Measurements from ENCODE around the gene FTO.

FTO gene

DNA sequence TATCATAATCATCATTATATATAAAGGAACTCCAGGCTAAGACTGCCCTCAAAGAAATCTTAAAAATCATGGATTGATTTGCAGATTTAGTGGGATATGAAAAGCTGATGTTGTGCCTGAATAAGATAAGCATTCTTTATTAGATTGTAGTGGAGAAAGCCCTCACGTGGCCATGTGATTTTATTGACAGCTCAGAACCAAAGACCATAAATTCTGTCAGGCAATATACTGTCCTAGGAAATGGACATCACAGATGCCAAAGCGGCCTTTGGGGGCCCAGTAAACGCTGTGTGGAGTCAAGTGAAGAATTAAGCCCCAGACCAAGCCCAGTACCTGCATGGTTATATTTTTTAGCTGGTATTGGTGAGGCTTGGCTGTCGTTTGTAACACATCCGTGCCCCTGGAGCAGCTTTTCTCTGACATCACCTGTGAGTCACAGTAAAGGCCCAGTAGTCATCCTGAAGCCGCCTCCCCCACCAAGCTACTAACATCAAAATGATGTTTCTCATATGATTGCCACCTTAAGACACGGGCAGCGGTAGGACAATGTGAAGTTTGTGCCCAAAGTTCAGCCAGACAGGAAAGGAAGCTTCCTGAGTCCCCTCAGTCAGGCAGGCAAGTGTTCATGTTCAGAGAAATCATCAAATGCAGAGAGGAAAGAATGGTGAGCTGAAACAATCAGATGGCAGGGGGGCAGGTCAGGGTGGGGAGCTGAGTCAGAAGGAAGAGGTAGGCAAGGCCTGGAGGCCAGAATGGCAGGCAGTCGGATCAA is 373.3 kb downstream of the FTO start:
- DNase-seq (ENCODE audit: low read depth in 2 of 2) = no peak

DNA sequence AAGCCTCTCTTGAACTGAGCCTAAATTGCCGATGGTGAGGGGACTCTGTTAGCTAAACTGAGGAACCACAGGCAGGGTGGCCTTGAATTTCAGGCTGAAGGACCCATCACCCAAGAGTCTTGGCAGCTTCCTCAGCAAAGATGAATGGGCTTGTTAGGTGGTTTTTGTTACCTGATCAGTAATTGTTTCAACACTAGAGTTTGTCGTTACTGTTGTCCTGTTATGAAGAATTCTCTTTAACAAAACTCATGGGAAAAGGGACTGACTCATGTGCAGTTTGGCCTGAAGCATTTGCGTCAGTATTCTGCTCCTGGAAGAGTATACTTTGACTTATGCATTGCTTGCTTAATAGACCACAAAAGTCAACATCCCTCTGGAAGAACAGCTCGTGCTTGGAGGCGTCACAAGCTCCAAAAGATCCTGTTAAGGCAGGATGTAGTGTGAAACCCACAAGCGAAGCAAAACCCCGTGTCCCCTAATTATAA is 376.6 kb downstream of the FTO start:
- peak; percentile 24 to 36 for DNase-seq (ENCODE audit: low read depth in 2 of 2)

DNA sequence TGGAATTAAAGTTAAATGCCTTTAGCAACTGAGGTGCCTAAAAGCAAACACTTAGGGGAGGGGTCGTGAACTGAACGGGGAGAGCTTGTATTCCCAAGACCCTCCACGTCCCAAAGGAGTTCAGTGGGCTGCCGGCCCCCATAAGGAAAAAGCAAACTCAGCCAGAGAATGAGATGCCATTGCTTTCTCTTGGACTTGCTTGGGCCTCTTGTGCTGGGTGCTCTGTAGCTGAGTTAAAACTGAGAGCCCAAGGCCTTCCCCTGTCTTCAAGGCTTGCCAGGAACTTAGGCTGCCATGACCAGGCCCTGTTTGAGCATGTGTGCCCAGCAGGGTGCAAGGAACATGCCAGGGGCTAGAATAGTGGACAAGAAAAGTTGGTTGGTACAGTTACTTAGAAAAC is 382.8 kb downstream of the FTO start:
- no peak for DNase-seq (ENCODE audit: low read depth in 2 of 2)

DNA sequence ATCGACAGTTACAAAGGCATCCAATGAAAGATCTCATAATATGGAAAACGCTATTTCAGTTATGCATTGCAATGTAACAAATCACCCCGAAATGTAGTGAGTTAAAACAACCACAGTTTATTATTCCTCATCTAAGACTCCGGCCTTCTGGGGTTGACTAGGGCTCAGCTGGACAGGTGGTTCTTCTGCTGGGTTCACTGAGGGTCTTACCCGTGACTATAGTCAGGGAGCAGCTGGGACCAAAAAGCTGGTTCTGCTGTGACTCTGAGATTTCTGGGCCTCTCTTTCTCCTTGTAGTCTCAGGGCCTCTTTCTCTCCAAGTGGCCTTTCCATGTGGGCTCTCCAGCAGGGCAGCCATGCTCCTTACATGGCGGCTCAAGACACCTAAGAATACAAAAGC is 386.6 kb downstream of the FTO start:
- no peak for DNase-seq (ENCODE audit: low read depth in 2 of 2)

DNA sequence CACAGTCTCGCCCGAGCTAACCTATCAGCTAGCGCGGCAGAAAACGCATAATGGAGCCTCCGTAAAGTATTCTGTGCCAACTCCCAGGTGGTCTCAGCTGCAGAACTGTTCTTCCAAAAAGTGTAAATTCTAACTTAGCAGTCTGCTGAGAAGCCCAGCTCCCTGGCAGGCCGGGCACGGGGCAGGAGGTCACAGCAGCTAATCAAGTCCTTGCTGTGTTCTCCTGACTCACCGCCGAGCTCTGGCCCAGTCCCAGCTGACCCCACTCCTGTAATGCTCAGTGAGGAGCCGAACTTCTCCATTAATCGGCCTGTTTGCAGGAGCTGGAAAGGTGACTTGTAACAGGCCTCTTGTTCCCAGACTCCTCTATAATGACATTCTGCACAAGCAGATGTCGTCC is 389.3 kb downstream of the FTO start:
- DNase-seq (ENCODE audit: low read depth in 2 of 2) = no peak

DNA sequence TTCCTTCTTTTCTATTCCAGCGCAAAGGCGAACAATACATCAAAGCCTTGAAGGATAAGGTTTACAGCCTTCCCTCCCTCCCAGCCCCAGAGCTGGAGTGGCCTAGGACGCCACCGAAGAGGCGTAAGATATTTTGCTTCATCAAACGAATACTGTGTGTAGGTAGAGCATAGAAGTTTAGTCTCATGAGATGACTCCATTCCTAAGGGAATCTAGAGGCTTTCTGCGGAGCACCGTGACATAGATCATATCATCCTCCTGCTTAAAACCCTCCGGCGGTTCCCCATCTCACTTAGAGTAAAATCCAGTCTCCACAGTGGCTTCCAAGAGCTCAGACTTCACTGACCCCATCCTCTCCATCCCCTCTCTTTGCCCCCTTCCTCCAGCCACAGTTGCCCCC is 390.7 kb downstream of the FTO start:
- DNase-seq (ENCODE audit: low read depth in 2 of 2) = no peak

DNA sequence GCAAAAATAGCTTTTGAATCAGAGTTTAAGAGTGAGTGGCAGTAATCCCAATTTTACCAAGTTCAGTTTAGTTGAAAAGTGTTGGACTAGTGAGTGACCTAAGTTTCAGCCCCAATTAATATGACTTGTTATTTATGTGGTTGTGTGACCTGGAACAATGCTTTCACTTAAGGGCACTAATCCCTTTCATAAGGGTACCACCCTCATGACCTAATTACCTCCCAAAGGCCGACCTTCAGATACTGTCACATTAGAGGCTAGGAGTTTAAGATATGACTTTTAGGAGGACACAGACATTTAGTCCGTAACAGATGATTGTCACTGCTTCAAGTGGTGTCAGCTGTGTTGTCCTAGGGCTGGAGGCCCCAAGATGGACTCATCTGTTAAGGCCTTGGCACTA is 392.7 kb downstream of the FTO start:
- DNase-seq (ENCODE audit: low read depth in 2 of 2) = no peak

DNA sequence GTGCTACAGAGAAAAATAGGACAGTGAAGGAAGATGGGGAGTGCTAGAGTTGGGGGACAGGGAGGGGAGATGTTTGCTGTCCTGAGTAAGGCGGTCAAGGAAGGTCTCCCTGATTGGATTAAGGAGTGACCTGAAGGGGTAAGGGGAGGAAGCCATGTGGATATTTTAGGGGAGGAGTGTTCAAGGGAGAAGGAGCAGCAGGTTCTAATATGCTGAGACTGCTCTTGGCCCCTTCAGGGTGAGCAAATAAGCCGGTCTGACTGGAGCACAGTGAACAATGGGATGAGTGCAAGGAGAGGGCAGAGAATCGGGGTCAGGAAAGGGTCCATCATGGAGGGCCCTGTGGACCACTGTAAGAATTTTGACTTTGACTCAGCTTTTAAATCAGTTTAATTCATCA is 393.8 kb downstream of the FTO start:
- no peak for DNase-seq (ENCODE audit: low read depth in 2 of 2)

DNA sequence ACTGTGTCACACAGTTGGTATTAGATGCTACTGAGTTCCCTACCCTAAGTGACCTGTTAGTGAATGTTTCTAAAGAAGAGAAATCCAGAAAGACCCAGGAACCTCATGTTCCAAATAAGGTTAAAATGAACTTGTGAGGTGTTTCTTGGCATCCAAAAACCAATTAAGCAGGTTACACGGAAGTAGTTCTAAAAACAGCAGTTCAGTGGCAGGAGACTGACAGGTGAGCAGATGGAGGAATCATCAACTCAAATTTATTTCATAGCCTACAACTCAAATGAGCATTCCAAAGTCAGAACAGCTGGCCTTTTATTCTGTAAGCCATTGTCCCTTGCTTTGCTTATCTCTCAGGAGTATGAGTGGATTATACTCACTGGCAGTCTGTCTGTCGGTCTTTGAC is 394.3 kb downstream of the FTO start:
- DNase-seq (ENCODE audit: low read depth in 2 of 2) = no peak

DNA sequence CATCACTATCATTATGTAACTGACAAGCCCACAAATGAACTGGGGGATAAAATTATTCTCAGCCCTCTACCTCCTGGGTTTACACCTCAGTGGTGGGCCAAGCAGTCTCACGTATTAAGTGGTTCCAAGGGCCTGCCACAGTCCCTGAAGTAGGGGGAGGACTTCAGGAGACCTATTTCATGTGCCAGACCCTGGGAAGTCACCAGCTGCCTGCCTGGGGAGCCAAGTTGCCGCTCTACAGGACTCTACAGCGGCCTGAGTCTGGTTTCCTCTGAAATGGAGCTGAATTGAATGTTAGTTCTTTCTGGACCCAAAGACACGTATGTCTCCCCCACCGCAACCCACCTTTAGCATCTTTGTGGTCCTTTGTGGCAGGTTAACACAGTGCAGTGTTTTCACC is 395.7 kb downstream of the FTO start:
- DNase-seq (ENCODE audit: low read depth in 2 of 2) = no peak

DNA sequence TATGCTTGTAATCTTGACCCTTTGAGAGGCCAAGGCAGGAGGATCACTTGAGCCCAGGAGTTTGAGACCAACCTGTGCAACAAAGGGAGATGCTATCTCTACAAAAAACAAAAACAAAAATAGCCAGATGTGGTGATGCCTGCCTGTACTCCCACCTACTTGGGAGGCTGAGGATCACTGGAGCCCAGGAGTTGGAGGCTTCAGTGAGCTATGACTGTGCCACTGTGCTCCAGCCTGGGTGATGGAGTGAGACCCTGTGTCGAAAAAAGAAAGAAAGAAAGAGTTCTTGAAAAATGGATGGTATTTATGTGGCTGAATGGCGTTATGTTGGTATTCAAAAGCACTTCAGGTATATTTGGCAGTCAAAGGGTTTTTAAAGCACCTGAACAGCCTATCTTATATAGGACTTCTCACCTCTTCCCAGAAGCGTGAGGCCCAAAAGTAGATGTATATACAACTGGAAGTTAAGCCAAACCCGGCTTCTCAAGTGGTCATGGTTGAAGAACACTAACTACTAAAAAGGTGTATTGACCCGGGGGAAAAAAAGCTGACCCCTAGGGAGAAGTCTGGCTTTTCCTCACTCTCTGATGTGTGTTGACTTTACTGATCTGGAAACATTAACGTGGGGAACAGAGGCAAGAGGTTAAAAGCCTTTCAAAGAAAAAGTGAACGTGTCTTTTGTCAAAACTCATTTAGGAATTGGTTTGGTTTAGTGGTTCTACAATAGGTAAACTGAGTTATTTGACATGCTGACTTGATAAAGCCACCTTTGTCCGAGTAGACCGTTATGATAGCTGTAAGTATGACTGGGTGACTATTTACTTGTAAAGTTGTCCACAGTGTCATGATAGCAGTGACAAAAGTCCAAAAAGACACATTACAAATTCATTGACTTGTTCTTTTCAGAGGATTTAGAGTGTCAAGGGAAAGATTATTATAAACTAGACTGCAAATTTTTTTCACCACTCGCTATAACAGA is 399.2 kb downstream of the FTO start:
- no peak for DNase-seq (ENCODE audit: low read depth in 2 of 2)

DNA sequence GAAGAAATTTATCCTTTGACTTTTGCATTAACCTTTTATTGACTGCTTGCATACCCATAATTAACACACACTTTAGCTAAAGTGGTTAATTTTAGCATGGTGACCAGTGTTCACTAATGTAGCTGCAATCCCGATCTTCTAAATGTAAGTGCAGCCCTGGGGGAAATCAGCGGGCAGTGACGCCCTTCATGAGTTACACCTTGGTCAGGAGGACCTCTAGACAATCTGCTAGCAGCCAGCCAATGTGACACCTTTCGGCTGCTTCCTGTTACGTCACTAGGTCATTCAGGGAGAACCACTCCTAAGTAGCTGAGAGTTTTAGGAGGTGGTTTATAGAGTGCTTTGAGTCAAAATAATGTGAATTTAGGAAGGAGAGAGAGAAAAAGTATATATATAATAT is 402.1 kb downstream of the FTO start:
- no peak for DNase-seq (ENCODE audit: low read depth in 2 of 2)

DNA sequence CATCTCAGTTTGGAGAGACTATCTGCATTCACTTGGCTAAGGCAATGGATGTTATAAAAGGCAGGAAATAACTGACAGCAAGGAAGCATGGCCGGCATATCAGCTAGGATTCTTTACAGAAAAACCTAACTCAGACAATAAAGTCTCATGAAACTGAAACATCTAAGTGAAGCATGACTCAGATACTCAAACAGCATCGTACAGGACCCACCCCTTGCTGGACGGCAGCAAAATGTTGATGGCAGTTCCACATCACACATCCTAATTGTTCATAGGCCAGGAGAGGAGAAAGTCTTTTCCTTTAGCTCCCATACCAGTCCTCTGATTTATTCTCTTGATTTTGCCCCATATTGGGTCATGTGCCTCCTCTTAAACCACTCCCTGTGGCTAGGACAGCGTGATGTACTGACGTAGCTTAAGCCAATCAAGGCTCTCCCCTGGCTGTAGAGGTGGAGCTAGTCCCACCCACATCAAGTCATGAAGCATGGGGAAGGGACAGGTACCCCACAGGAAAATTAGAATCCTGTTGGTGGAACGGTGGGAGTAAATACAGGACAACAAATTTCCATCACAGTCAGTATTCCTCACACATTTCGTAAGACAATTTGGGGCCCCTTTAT is 403.7 kb downstream of the FTO start:
- DNase-seq (ENCODE audit: low read depth in 2 of 2) = no peak

DNA sequence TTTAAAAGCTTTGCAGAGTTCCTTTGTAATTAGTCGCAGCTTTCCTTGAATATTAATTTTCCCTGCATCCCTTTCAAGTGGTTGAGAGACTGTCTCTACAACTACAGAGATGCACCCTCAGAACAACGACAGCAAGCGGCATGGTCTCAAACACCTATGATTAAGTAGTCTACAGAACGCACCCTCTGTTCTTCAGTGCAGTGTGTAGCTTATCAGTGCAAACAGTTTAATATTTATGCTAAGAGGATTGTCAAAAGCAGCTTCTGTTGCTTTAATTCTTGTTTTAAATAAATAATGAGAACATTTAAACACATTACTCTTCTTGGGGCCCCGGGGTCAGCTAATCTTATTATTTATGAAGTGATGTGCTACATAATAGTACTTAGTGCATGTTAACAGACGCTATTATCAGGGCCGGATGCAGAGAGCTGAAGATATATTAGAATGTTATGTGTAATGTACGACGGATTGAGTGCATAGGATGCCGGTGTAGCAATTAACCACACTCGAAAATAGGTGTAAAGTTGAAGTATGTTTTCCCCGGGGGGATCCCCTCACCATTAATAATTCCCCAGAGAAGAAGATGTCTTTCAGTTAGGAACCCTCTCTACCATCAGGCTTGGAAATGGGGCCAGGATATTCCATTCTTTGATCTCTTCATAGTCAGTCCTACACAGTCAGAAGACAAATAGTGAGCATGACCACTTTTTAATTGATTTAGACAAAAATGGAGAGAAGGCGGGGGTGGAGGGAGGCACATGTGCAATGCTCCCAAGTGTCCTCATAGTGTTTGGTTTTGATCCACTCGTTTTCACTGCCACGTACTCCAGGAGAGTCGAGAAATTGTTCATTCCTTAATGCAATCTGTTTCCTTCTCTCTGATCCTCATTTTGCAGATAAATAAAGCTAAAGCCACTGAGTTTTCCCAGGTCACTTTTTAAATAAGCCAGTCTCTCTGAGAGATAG is 406.3 kb downstream of the FTO start:
- DNase-seq (ENCODE audit: low read depth in 2 of 2) = no peak

DNA sequence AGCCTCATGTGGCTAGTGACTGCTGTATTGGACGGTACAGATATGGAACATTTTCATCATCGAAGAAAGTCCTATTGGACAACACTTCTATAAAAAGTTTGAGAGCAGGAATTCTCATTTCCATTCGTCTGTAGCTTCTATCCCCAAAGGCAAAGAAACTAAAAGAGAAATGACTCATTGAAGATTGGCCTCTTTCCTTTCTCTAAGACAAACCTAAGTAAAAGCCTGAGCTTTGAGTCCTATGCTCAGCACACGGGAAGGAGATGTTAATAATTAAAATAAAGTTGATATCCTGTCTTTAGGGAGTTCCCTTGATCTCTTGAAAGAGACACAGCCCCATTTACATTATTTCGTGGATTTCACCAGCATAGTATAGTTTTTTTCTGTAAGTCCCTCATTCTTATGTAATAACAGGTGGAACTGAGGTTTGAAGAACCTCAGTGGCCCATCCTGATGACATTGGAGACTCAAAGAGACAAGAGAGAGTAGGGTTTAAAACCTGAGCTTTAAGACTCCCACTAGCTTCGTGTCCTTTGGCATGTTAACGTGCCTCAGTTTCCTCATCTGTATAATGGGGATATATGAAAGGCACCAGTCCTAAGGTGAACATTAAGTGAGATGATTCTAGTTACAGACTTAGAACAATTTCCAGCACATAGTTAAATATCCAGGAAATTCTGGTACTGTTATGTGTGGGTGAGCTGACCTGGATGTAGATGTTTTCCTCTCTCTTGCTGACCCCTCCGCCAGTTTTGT is 408.7 kb downstream of the FTO start:
- DNase-seq (ENCODE audit: low read depth in 2 of 2) = no peak

DNA sequence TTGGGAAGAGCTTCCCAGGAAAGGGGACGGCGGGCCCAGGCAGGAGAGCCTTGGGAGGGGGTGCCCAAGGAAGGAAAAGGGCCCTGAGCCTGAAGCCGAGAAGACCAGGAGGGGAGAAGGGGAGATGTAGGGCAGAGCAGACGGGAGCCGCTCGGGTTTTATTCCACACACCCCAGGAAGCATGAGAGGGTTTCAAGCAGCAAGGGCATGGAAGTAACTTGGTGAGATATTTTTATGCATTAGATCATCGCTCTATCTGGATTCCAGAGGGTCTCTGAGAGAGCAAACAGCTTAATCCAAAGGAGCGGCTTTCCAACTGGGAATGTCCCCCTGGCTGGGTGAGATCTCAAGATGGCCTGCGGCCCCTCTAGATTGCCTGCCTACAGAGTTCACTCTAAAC is 411.6 kb downstream of the FTO start:
- DNase-seq (ENCODE audit: low read depth in 2 of 2) = no peak

DNA sequence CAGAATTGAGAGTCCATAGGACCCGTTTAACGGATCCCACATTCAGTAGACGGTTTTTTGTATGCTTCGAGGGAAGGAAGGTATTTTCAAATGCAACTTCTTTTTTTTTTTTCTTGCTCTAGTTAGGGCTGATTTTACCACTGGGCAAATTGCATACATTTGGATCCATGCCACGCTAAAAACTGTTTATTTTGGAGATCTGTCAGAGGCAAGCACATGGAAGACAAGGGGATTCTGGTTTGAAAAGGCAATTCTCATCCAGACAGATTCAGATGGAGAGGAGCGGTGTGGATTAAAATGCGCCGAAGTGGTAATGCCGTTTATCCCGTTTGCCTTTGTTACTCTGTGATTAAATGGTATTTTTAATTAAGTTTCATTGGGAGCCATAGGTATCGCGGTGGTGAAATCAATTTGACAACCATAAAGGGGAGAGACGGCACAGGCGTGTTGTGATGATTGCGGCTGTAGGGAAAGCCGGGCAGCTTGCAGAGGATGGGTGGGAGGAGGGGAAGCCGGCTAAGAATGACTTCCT is 412.2 kb downstream of the FTO start:
- no peak for DNase-seq (ENCODE audit: low read depth in 2 of 2)

DNA sequence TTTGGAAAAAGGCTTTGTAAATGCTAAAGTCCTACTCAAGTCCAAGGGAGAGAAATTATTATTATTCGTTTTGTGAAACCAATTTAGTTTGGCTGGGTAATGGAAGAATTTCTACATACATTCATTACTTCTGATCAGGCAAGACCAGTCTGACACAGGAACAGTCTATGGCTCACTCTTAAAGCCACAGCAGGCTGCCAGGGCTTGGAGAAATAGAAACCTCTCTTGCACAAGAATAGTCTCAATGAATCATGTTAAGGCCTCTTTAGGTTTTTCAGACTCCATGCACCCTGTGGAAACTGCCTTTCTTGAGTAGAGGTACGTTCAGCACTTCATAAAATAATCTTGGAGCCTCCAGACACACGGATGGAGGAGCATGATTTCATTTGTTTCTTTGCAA is 414.9 kb downstream of the FTO start:
- no peak for DNase-seq (ENCODE audit: low read depth in 2 of 2)

DNA sequence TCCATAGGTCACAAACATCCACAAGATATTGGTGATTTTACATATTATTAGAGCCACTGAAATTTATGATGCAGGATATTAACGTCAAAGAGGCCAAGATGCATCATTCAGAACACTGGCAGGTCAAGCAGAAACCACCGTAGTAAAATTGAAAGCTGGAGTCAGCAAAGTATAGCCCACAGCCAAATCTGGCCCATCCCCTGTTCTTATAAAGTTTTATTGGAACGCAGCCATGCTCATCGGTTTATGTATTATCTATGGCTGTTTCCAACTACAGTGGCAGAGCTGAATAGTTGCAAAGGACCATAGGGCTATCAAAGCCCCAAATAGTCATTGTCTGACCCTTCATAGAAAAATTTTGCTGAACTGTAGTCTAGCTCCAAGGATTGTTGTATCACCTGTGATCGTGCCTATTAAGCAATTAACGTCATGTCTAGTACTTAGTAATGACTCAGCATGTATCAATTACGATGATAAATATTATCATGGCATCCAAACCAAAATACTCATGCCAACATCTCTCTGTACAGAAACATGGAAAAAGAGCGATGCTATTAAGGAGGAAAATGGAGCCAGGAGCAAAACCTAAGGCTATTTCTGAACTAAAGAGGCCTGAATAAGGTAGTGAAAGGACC is 417.0 kb downstream of the FTO start:
- no peak for DNase-seq (ENCODE audit: low read depth in 2 of 2)

All from fibroblast of skin of left biceps (primary cell).